ENCODE measurements around the gene SLC25A26. TPM values are rescaled to one million over a fixed set of nuclear protein-coding genes. Genes with fewer than 3 reads are reported as not detected.
"Not testable (repeated sequence)": the region's sequence is repeated elsewhere in the genome, so short reads cannot be mapped to it uniquely, and the experiment has no call there.

Gene SLC25A26
- polyA plus RNA-seq, 1 donor: 22.1 TPM

- no peak for DNase-seq
Measured at GRCh38 chr3:66410976-66411375, 190.2 kb downstream of the SLC25A26 start.

- no peak for DNase-seq
Measured at GRCh38 chr3:66411474-66411873, 190.7 kb downstream of the SLC25A26 start.

- no peak for DNase-seq
Measured at GRCh38 chr3:66411961-66412887, 191.4 kb downstream of the SLC25A26 start.

GRCh38 chr3:66413151-66413751, 192.4 kb downstream of the SLC25A26 start:
- no peak for DNase-seq

- DNase-seq: no peak
Measured at GRCh38 chr3:66414846-66415245, 194.0 kb downstream of the SLC25A26 start.

- no peak for DNase-seq
Measured at GRCh38 chr3:66415867-66416428, 195.1 kb downstream of the SLC25A26 start.

GRCh38 chr3:66416556-66417304, 195.9 kb downstream of the SLC25A26 start:
- DNase-seq: no peak

- no peak for DNase-seq
Measured at GRCh38 chr3:66418475-66418931, 197.7 kb downstream of the SLC25A26 start.

- DNase-seq: no peak
Measured at GRCh38 chr3:66419036-66419435, 198.2 kb downstream of the SLC25A26 start.

GRCh38 chr3:66421144-66421543, 200.3 kb downstream of the SLC25A26 start:
- DNase-seq: not testable (repeated sequence)

GRCh38 chr3:66421893-66422292, 201.1 kb downstream of the SLC25A26 start:
- not testable (repeated sequence) for DNase-seq

- no peak for DNase-seq
Measured at GRCh38 chr3:66423791-66424190, 203.0 kb downstream of the SLC25A26 start.

- no peak for DNase-seq
Measured at GRCh38 chr3:66425032-66425431, 204.2 kb downstream of the SLC25A26 start.

GRCh38 chr3:66425576-66426114, 204.8 kb downstream of the SLC25A26 start:
- DNase-seq: no peak

- no peak for DNase-seq
Measured at GRCh38 chr3:66426135-66426534, 205.3 kb downstream of the SLC25A26 start.

GRCh38 chr3:66427352-66427751, 206.6 kb downstream of the SLC25A26 start:
- no peak for DNase-seq

GRCh38 chr3:66427951-66428474, 207.2 kb downstream of the SLC25A26 start:
- DNase-seq: no peak
